GM19193 (cell line): Measurements from ENCODE around the gene IFIT1B.
A peak's percentile ranks its signal among the peaks of the same experiment; 100 is the strongest.

ENCODE experiments used
- POLR2A ChIP-seq: IDR thresholded peaks from 4 replicates; pipeline ENCODE4 v1.6.1; 2011; ENCODE audit not compliant: insufficient read depth, insufficient read length; ENCODE audit errors: extremely low read depth

The IFIT1B gene

GRCh38 chr10:89391907-89392756 lies 14.3 kb downstream of the IFIT1B start, which contains the start of gene IFIT1:
TSS of gene IFIT1 (plus strand) at chr10:89392623. CDS start at chr10:89392713, 90 bp downstream.
- TF ChIP-seq POLR2A, result peak; percentile 27

- no peak for TF ChIP-seq POLR2A
These were observed 15.1 kb downstream of the IFIT1B start for GRCh38 chr10:89392974-89393373.

- TF ChIP-seq POLR2A, result no peak
These were observed 16.0 kb downstream of the IFIT1B start for GRCh38 chr10:89393898-89394297.

- TF ChIP-seq POLR2A, result no peak
These were observed 17.3 kb downstream of the IFIT1B start for GRCh38 chr10:89395141-89395540.

- no peak for TF ChIP-seq POLR2A
These were observed 20.3 kb downstream of the IFIT1B start for GRCh38 chr10:89398003-89398749.

- TF ChIP-seq POLR2A, result no peak
These were observed 22.1 kb downstream of the IFIT1B start for GRCh38 chr10:89399956-89400355.

GRCh38 chr10:89403043-89403442 lies 25.2 kb downstream of the IFIT1B start:
- no peak for TF ChIP-seq POLR2A

GRCh38 chr10:89404104-89405047 lies 26.5 kb downstream of the IFIT1B start:
- TF ChIP-seq POLR2A, result peak; percentile 31

- no peak for TF ChIP-seq POLR2A
These were observed 35.6 kb downstream of the IFIT1B start for GRCh38 chr10:89413398-89413912.

GRCh38 chr10:89414146-89414878 lies 36.5 kb downstream of the IFIT1B start, which contains the start of gene IFIT5:
TSS of gene IFIT5 (plus strand) at chr10:89414568. CDS start at chr10:89414799, 231 bp downstream.
- peak; percentile 64 for TF ChIP-seq POLR2A

GRCh38 chr10:89414879-89415821 lies 37.3 kb downstream of the IFIT1B start:
- no peak for TF ChIP-seq POLR2A

- TF ChIP-seq POLR2A, result no peak
These were observed 38.6 kb downstream of the IFIT1B start for GRCh38 chr10:89416465-89416864.

GRCh38 chr10:89419548-89419947 lies 41.7 kb downstream of the IFIT1B start:
- TF ChIP-seq POLR2A, result no peak

GRCh38 chr10:89421018-89421476 lies 43.2 kb downstream of the IFIT1B start:
- TF ChIP-seq POLR2A, result no peak
